Liver (tissue), 9 donors: ENCODE results near the gene ZFP1. TPM values are rescaled to one million over a fixed set of nuclear protein-coding genes. Genes with fewer than 3 reads are reported as not detected.

Experiments used
- DNase-seq: peaks from one replicate; pipeline ENCODE4 v3.0.0-alpha.2; 2017; ENCODE audit warnings: low spot score
- H3K27ac ChIP-seq, 2 donors: one replicate each; pipeline ENCODE4 v1.7.0; 2013; ENCODE audit warnings: inconsistent platforms in 2 of 2, low read length in 2 of 2, control low read depth in 1 of 2, low read depth in 1 of 2, mild to moderate bottlenecking in 1 of 2
- H3K27me3 ChIP-seq, 4 donors: one replicate each; pipeline versions ENCODE4 v1.6.1 to v1.7.0; 2013; ENCODE audit warnings: low read length in 3 of 4, inconsistent platforms in 1 of 4, mild to moderate bottlenecking in 1 of 4, moderate library complexity in 1 of 4; ENCODE audit not compliant: control insufficient read depth in 4 of 4, insufficient read depth in 4 of 4
- H3K36me3 ChIP-seq, 4 donors: one replicate each; pipeline versions ENCODE4 v1.6.1 to v1.7.0; 2013; ENCODE audit warnings: low read length in 3 of 4, mild to moderate bottlenecking in 3 of 4, low read depth in 1 of 4, moderate library complexity in 1 of 4; ENCODE audit not compliant: control insufficient read depth in 4 of 4, insufficient read depth in 3 of 4
- H3K4me1 ChIP-seq, 4 donors: one replicate each; pipeline versions ENCODE4 v1.6.1 to v1.7.0; 2013; ENCODE audit warnings: low read length in 3 of 4, mild to moderate bottlenecking in 3 of 4, moderate library complexity in 1 of 4; ENCODE audit not compliant: control insufficient read depth in 4 of 4, insufficient read depth in 4 of 4
- H3K4me3 ChIP-seq, 3 donors: one replicate each; pipeline versions ENCODE4 v1.6.1 to v1.7.0; 2013; ENCODE audit warnings: low read length in 3 of 3, control low read depth in 1 of 3, low read depth in 1 of 3, mild to moderate bottlenecking in 1 of 3
- H3K9ac ChIP-seq, 2 donors: one replicate each; pipeline ENCODE4 v1.7.0; 2013; ENCODE audit warnings: low read length in 2 of 2, mild to moderate bottlenecking in 2 of 2, moderate library complexity in 2 of 2, control low read depth in 1 of 2, low read depth in 1 of 2
- H3K9me3 ChIP-seq, 4 donors: one replicate each; pipeline versions ENCODE4 v1.6.1 to v1.7.0; 2013; ENCODE audit warnings: low read length in 3 of 4; ENCODE audit not compliant: control insufficient read depth in 4 of 4
- ATF3 ChIP-seq: IDR thresholded peaks from 2 replicates; pipeline ENCODE4 v1.6.1; 2016; ENCODE audit warnings: antibody characterized with exemption
- EGR1 ChIP-seq, 2 donors: IDR thresholded peaks; 2 replicates each; pipeline ENCODE4 v1.6.1; 2016 to 2018; ENCODE audit warnings: antibody characterized with exemption in 2 of 2, low read depth in 2 of 2
- FOXA2 ChIP-seq: IDR thresholded peaks from 2 replicates; pipeline ENCODE4 v1.6.1; 2016; ENCODE audit warnings: antibody characterized with exemption
- GABPA ChIP-seq, 2 donors: IDR thresholded peaks in 1 of 2; conservative IDR thresholded peaks in 1 of 2; 2 replicates each; pipeline ENCODE4 v1.6.1; 2016; ENCODE audit warnings: antibody characterized with exemption in 2 of 2, mild to moderate bottlenecking in 1 of 2, moderate library complexity in 1 of 2
- HNF4A ChIP-seq, 2 donors: conservative IDR thresholded peaks; 2 replicates each; pipeline ENCODE4 v1.6.1; 2016; ENCODE audit warnings: antibody characterized with exemption in 2 of 2, mild to moderate bottlenecking in 2 of 2
- JUND ChIP-seq, 2 donors: IDR thresholded peaks; 2 replicates each; pipeline ENCODE4 v1.6.1; 2016; ENCODE audit warnings: antibody characterized with exemption in 2 of 2
- NR2F2 ChIP-seq: IDR thresholded peaks from 2 replicates; pipeline ENCODE4 v1.6.1; 2016; ENCODE audit warnings: antibody characterized with exemption
- RAD21 ChIP-seq, 2 donors: IDR thresholded peaks; 2 replicates each; pipeline ENCODE4 v1.6.1; 2016; ENCODE audit warnings: antibody characterized with exemption in 2 of 2, mild to moderate bottlenecking in 2 of 2
- RXRA ChIP-seq, 2 donors: IDR thresholded peaks; 2 replicates each; pipeline ENCODE4 v1.6.1; 2017 to 2018; ENCODE audit warnings: antibody characterized with exemption in 2 of 2, mild to moderate bottlenecking in 1 of 2
- SP1 ChIP-seq: IDR thresholded peaks from 2 replicates; pipeline ENCODE4 v1.6.1; 2018; ENCODE audit warnings: antibody characterized with exemption, mild to moderate bottlenecking
- TAF1 ChIP-seq: conservative IDR thresholded peaks from 2 replicates; pipeline ENCODE4 v1.6.1; 2016; ENCODE audit warnings: antibody characterized with exemption, mild to moderate bottlenecking
- YY1 ChIP-seq: IDR thresholded peaks from 2 replicates; pipeline ENCODE4 v1.6.1; 2016; ENCODE audit warnings: antibody characterized with exemption, mild to moderate bottlenecking
- ZBTB33 ChIP-seq: IDR thresholded peaks from 2 replicates; pipeline ENCODE4 v1.6.1; 2016; ENCODE audit warnings: antibody characterized with exemption
- WGBS: extraction: QIAGEN DNeasy Blood & Tissue Kit; methylation state at CpG from one replicate; pipeline ENCODE4 v1.1.7; 2013; 5-methylcytosine and 5-hydroxymethylcytosine counted together
- polyA plus RNA-seq, 2 donors: library from polyadenylated mRNA; stranded (reverse) in 1 of 2; unstranded in 1 of 2; fragments of 200-250 nt in 1 of 2; fragments of >200 nt in 1 of 2; fragmentation: Nextera tagmentation in 1 of 2; extraction: Ambion mirVana in 1 of 2; gene quantifications; one replicate each; pipeline versions ENCODE4 v1.2.1 to v1.2.3, GENCODE V29; 2013 to 2015
- total RNA-seq, 2 donors: library from RNA; depleted of rRNA; stranded (reverse); fragments of >200 nt; gene quantifications; one replicate each; pipeline ENCODE4 v1.2.3, GENCODE V29; 2014
- TF ChIP-seq, protein P1 (sequence below): fragments of 150-350 bp; IDR thresholded peaks from 2 replicates; pipeline ENCODE4 v1.5.1; 2017; ENCODE audit warnings: improper control_type of control experiment, low read depth, low read length; ENCODE audit not compliant: missing input control
- TF ChIP-seq, protein P2 (sequence below): IDR thresholded peaks from 2 replicates; pipeline ENCODE4 v1.6.1; 2016; ENCODE audit warnings: antibody characterized with exemption
- donor health status: healthy.
- donor health status: healthy.
- donor health status: healthy.
- donor health status: healthy.
- donor health status: healthy.

ZFP1 gene
- total and polyA plus RNA-seq, 4 donors: 3.8 to 8.5 (median 6.0) TPM

- peak overlapping the region in 2 of 3 donors; percentile 45 to 61 for H3K4me3 ChIP-seq
- H3K9me3 ChIP-seq: peaks cover 40 to 79% (median 56%) of the 10 kb centered on the region in 4 donors
- DNase-seq: no peak
- H3K27ac ChIP-seq: no peak overlapping the region
- H3K27me3 ChIP-seq: no peaks in the 10 kb centered on the region
- H3K9ac ChIP-seq: no peak overlapping the region
- no peaks in the 10 kb centered on the region for H3K4me1 ChIP-seq
- peaks cover 16 to 58% (median 55%) of the 10 kb centered on the region in 4 donors for H3K36me3 ChIP-seq
- WGBS: 94% methylated on average over 10 of the region's 10 CpGs
- TF ChIP-seq RAD21 (IDR thresholded peaks at IDR 0.05) (no peak), GABPA (IDR thresholded peaks at IDR 0.05 in 1 of 2, conservative IDR thresholded peaks at IDR 0.05 in 1 of 2) (no peak), SP1 (no peak), JUND (IDR thresholded peaks at IDR 0.05) (no peak), HNF4A (conservative IDR thresholded peaks at IDR 0.05) (no peak), NR2F2 (no peak), EGR1 (IDR thresholded peaks at IDR 0.05; ENCODE audit: low read depth in 2 of 2) (no peak), ZBTB33 (no peak), TAF1 (no peak), RXRA (IDR thresholded peaks at IDR 0.05) (no peak)
- TF ChIP-seq, protein P1, sequence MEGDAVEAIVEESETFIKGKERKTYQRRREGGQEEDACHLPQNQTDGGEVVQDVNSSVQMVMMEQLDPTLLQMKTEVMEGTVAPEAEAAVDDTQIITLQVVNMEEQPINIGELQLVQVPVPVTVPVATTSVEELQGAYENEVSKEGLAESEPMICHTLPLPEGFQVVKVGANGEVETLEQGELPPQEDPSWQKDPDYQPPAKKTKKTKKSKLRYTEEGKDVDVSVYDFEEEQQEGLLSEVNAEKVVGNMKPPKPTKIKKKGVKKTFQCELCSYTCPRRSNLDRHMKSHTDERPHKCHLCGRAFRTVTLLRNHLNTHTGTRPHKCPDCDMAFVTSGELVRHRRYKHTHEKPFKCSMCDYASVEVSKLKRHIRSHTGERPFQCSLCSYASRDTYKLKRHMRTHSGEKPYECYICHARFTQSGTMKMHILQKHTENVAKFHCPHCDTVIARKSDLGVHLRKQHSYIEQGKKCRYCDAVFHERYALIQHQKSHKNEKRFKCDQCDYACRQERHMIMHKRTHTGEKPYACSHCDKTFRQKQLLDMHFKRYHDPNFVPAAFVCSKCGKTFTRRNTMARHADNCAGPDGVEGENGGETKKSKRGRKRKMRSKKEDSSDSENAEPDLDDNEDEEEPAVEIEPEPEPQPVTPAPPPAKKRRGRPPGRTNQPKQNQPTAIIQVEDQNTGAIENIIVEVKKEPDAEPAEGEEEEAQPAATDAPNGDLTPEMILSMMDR: no peak
Observed at GRCh38 chr16:75169899-75170405, 21.6 kb downstream of the ZFP1 start.

- DNase-seq: no peak
- Histone ChIP-seq H3K36me3 (peaks cover 5 to 38% (median 35%) of the 10 kb centered on the region in 4 donors), H3K27ac (no peak overlapping the region), H3K9ac (no peak overlapping the region), H3K4me1 (no peaks in the 10 kb centered on the region), H3K27me3 (no peaks in the 10 kb centered on the region), H3K4me3 (no peak overlapping the region), H3K9me3 (peaks cover 39 to 70% (median 51%) of the 10 kb centered on the region in 4 donors)
- TF ChIP-seq, protein P1: no peak
- TF ChIP-seq HNF4A (conservative IDR thresholded peaks at IDR 0.05) (no peak), NR2F2 (no peak), ATF3 (no peak), EGR1 (IDR thresholded peaks at IDR 0.05; ENCODE audit: low read depth in 2 of 2) (no peak), YY1 (no peak), GABPA (IDR thresholded peaks at IDR 0.05 in 1 of 2, conservative IDR thresholded peaks at IDR 0.05 in 1 of 2) (no peak), RXRA (IDR thresholded peaks at IDR 0.05) (no peak), JUND (IDR thresholded peaks at IDR 0.05) (no peak), ZBTB33 (no peak), FOXA2 (no peak)
- TF ChIP-seq, protein P2, sequence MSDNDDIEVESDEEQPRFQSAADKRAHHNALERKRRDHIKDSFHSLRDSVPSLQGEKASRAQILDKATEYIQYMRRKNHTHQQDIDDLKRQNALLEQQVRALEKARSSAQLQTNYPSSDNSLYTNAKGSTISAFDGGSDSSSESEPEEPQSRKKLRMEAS: no peak
- 95% methylated on average over 4 of the region's 4 CpGs for WGBS
Observed at GRCh38 chr16:75172578-75172977, 24.3 kb downstream of the ZFP1 start.
